AG04449 (cell line): ENCODE results near the gene RBM19.

Experiments
- CTCF ChIA-PET: fragments of 350-600 bp; formaldehyde crosslinking; extraction: SDS; loops from one replicate; lab custom pipeline; 2021; ENCODE audit warnings: antibody characterized with exemption; lab: Yijun Ruan, JAX
- POLR2A ChIA-PET: fragments of 400-600, 350-600 bp; formaldehyde crosslinking; extraction: SDS; loops from one replicate; lab custom pipeline; 2020; ENCODE audit warnings: antibody characterized with exemption, inconsistent platforms; lab: Yijun Ruan, JAX
- DNase-seq: peaks from one replicate; pipeline ENCODE4 v3.0.0-alpha.2; 2010; ENCODE audit warnings: low read depth, low spot score
- H3K4me3 ChIP-seq: 2 replicates; pipeline ENCODE4 v1.5.1; 2011; ENCODE audit warnings: low read depth, mild to moderate bottlenecking, control low read depth, low read length
- CTCF ChIP-seq: IDR thresholded peaks from one replicate; pipeline ENCODE4 v1.5.1; 2011; ENCODE audit warnings: mild to moderate bottlenecking, moderate library complexity, low read length, control low read depth, inconsistent platforms; ENCODE audit not compliant: insufficient read depth; ENCODE audit errors: missing control alignments

The RBM19 gene

GRCh38 chr12:113914806-113915205 lies 51.3 kb downstream of the RBM19 start:
- DNase-seq = no peak
- no peak for TF ChIP-seq CTCF
- no peak overlapping the region for H3K4me3 ChIP-seq
- CTCF ChIA-PET = interaction anchor here (0.8 to 9.2 kb wide), 2 partner anchors 51 to 456 kb away, joined by 3 to 104 read pairs; no protein-coding TSS in a partner anchor
- POLR2A ChIA-PET = no interaction called here

- CTCF ChIA-PET = interaction anchor here (1.1 to 9.2 kb wide), 4 partner anchors 14 to 455 kb away, joined by 4 to 104 read pairs (median 6); no protein-coding TSS in a partner anchor
- no peak overlapping the region for H3K4me3 ChIP-seq
- POLR2A ChIA-PET = no interaction called here
- DNase-seq = no peak
- TF ChIP-seq CTCF = no peak
Measured at GRCh38 chr12:113914176-113914575, 51.9 kb downstream of the RBM19 start.

GRCh38 chr12:113912760-113913329 lies 53.3 kb downstream of the RBM19 start:
- TF ChIP-seq CTCF = peak; percentile 92
- no peak overlapping the region for H3K4me3 ChIP-seq
- POLR2A ChIA-PET = no interaction called here
- CTCF ChIA-PET = interaction anchor here (0.7 to 9.2 kb wide), 17 partner anchors 9 to 472 kb away, joined by 3 to 104 read pairs (median 4); no protein-coding TSS in a partner anchor
- DNase-seq = no peak

- TF ChIP-seq CTCF = no peak
- no peak for DNase-seq
- ChIA-PET CTCF (interaction anchor here (0.7 to 9.2 kb wide), 14 partner anchors 9 to 471 kb away, joined by 3 to 104 read pairs (median 4); no protein-coding TSS in a partner anchor), POLR2A (no interaction called here)
- no peak overlapping the region for H3K4me3 ChIP-seq
Measured at GRCh38 chr12:113911971-113912759, 54.0 kb downstream of the RBM19 start.

- no peak for TF ChIP-seq CTCF
- POLR2A ChIA-PET = interaction anchor here (0.7 kb wide), 1 partner anchor 449 kb away, joined by 3 read pairs; no protein-coding TSS in a partner anchor
- no peak for DNase-seq
- CTCF ChIA-PET = interaction anchor here (1.1 to 9.2 kb wide), 3 partner anchors 9 to 452 kb away, joined by 3 to 104 read pairs (median 4); no protein-coding TSS in a partner anchor
- no peak overlapping the region for H3K4me3 ChIP-seq
Measured at GRCh38 chr12:113910751-113911272, 55.3 kb downstream of the RBM19 start.
